Measurements from ENCODE around the gene VWA8. TPM values are rescaled to one million over a fixed set of nuclear protein-coding genes. Genes with fewer than 3 reads are reported as not detected.

Gene VWA8
- total RNA-seq, 2 experiments from 2014 or later: 26.3 to 27.5 TPM

GRCh38 chr13:41978007-41978406 is 17.1 kb upstream of the VWA8 start:
- TF ChIP-seq, protein P1, sequence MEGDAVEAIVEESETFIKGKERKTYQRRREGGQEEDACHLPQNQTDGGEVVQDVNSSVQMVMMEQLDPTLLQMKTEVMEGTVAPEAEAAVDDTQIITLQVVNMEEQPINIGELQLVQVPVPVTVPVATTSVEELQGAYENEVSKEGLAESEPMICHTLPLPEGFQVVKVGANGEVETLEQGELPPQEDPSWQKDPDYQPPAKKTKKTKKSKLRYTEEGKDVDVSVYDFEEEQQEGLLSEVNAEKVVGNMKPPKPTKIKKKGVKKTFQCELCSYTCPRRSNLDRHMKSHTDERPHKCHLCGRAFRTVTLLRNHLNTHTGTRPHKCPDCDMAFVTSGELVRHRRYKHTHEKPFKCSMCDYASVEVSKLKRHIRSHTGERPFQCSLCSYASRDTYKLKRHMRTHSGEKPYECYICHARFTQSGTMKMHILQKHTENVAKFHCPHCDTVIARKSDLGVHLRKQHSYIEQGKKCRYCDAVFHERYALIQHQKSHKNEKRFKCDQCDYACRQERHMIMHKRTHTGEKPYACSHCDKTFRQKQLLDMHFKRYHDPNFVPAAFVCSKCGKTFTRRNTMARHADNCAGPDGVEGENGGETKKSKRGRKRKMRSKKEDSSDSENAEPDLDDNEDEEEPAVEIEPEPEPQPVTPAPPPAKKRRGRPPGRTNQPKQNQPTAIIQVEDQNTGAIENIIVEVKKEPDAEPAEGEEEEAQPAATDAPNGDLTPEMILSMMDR (IDR thresholded peaks at IDR 0.05): no peak
- Mint-ChIP-seq H3K36me3 (ENCODE audit: low read depth) (no peaks in the 10 kb centered on the region), H3K4me3 (no peak overlapping the region), H3K4me1 (ENCODE audit: low read depth) (peaks cover 1% of the 10 kb centered on the region), H3K9me3 (no peaks in the 10 kb centered on the region), H3K27ac (no peak overlapping the region), H3K27me3 (peaks cover 2% of the 10 kb centered on the region)
- POLR2A ChIA-PET: no interaction called here
- intact Hi-C loops (cut with micrococcal nuclease): no loop called here
- DNase-seq (no peak), ATAC-seq (no peak)
- CTCF ChIA-PET: interaction anchor here (0.9 kb wide), 1 partner anchor 15 kb away, joined by 3 read pairs; no protein-coding TSS in a partner anchor

DNA sequence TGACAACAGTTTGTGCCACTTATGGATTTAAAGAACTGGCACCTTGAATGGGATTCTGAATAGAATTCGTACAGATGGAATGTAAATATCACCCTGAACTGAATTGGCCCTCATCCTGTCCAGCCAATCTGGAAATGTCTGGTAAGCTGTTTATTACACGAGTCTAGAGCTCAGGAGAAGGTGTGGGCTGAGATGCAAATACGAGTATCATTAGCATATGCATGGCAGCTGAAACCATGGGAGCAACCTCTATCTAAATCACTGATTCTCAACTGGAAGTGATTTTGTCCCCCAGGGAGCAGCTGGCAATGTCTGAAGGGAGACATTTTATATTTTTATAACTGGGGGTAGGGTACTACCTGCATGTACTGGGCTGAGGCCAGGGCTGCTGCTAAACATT is 15.6 kb upstream of the VWA8 start:
- CTCF ChIA-PET: no interaction called here
- no peak overlapping the region for H3K4me3 Mint-ChIP-seq
- intact Hi-C loops (cut with micrococcal nuclease): no loop called here
- H3K9me3 Mint-ChIP-seq: no peaks in the 10 kb centered on the region
- ATAC-seq (no peak), DNase-seq (no peak)
- no peak overlapping the region for H3K27ac Mint-ChIP-seq
- H3K4me1 Mint-ChIP-seq (ENCODE audit: low read depth): peaks cover 8% of the 10 kb centered on the region
- TF ChIP-seq, protein P1 (IDR thresholded peaks at IDR 0.05): no peak
- H3K36me3 Mint-ChIP-seq (ENCODE audit: low read depth): no peaks in the 10 kb centered on the region
- POLR2A ChIA-PET: interaction anchor here (0.6 kb wide), 1 partner anchor 78 kb away, joined by 4 read pairs; no protein-coding TSS in a partner anchor
- H3K27me3 Mint-ChIP-seq: no peaks in the 10 kb centered on the region

DNA sequence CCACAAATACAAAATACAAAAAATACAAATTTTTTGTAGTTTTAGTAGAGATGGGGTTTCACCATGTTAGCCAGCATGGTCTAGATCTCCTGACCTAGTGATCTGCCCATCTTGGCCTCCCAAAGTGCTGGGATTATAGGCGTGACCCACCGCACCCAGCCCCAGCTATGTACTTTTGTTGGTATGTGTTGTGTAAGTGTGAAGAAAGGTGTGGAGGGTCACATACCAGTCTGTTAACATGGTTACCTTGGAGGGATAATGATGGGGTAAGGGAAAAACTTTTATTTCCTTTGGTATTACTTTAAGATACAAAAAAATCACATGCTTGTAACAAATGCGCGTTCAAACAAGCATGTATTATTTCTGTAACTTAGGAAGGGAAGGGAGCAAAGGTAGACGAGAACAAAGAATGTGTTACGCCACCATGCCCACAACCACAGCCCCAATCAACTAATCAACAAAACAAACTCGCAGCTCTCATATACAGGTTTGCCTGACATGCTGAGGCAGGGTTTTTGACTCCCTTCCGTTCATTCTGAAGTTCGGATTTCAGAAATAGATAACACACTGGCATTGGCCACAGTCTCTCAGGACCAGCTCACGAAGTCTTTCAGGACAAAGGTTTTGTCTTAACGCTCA is 13.5 kb upstream of the VWA8 start:
- DNase-seq: no peak
- Mint-ChIP-seq H3K36me3 (ENCODE audit: low read depth) (no peaks in the 10 kb centered on the region), H3K9me3 (no peaks in the 10 kb centered on the region), H3K4me3 (no peak overlapping the region), H3K27ac (no peak overlapping the region), H3K27me3 (no peaks in the 10 kb centered on the region), H3K4me1 (ENCODE audit: low read depth) (peaks cover 10% of the 10 kb centered on the region)
- ATAC-seq: no peak
- CTCF ChIA-PET: no interaction called here
- intact Hi-C loops (cut with micrococcal nuclease): no loop called here
- POLR2A ChIA-PET: interaction anchor here (0.7 kb wide), 1 partner anchor 31 kb away, joined by 3 read pairs; no protein-coding TSS in a partner anchor
- TF ChIP-seq, protein P1 (IDR thresholded peaks at IDR 0.05): no peak

GRCh38 chr13:41973247-41973741 is 12.4 kb upstream of the VWA8 start:
- DNase-seq (no peak), ATAC-seq (no peak)
- intact Hi-C loops (cut with micrococcal nuclease): no loop called here
- no peak overlapping the region for H3K4me3 Mint-ChIP-seq
- no peak overlapping the region for H3K27ac Mint-ChIP-seq
- H3K4me1 Mint-ChIP-seq (ENCODE audit: low read depth): peaks cover 10% of the 10 kb centered on the region
- TF ChIP-seq, protein P1 (IDR thresholded peaks at IDR 0.05): no peak
- CTCF ChIA-PET: no interaction called here
- no peaks in the 10 kb centered on the region for H3K27me3 Mint-ChIP-seq
- no peaks in the 10 kb centered on the region for H3K36me3 Mint-ChIP-seq (ENCODE audit: low read depth)
- POLR2A ChIA-PET: interaction anchor here (0.9 kb wide), 1 partner anchor 13 kb away, joined by 3 read pairs; no protein-coding TSS in a partner anchor
- H3K9me3 Mint-ChIP-seq: no peaks in the 10 kb centered on the region

DNA sequence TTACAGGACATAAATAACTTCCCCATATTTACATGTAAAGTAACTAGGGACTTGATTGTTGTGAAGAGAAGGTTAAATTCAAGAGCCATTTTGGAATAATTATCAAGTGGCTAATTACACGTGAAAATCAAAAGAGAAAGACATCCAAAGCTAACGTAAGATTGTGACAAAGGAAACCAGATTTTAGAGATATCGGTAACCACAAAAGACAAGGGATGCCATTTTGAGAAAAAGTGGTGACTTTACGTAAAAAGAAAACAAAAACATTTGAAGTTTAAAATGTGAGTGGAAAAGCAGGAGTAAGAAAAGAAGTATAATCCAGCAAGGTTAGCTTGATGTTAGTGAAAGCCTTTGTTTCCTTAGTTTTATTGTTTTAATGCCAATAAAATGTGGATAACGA is 10.9 kb upstream of the VWA8 start:
- intact Hi-C loops (cut with micrococcal nuclease): no loop called here
- TF ChIP-seq, protein P1 (IDR thresholded peaks at IDR 0.05): no peak
- peaks cover 10% of the 10 kb centered on the region for H3K4me1 Mint-ChIP-seq (ENCODE audit: low read depth)
- no peak overlapping the region for H3K27ac Mint-ChIP-seq
- POLR2A ChIA-PET: no interaction called here
- no peaks in the 10 kb centered on the region for H3K9me3 Mint-ChIP-seq
- ATAC-seq (no peak), DNase-seq (no peak)
- H3K27me3 Mint-ChIP-seq: no peaks in the 10 kb centered on the region
- H3K36me3 Mint-ChIP-seq (ENCODE audit: low read depth): no peaks in the 10 kb centered on the region
- no peak overlapping the region for H3K4me3 Mint-ChIP-seq
- CTCF ChIA-PET: interaction anchor here (1.4 to 1.5 kb wide), 2 partner anchors 10 to 12 kb away, joined by 4 to 5 read pairs; partner anchors contain the start of gene VWA8

Measured in activated CD8-positive, alpha-beta T cell treated with anti-CD3 and anti-CD28 coated beads for 36 hours (primary cell).